Lower leg skin (tissue), 3 donors: ENCODE results near the gene MOSPD3.
"Not testable (repeated sequence)": the region's sequence is repeated elsewhere in the genome, so short reads cannot be mapped to it uniquely, and the experiment has no call there.

Experiments used
- POLR2A ChIP-seq, 2 donors: fragments of 450-650 bp; IDR thresholded peaks; one replicate each; pipeline ENCODE4 v1.6.1; 2016 to 2017; ENCODE audit warnings: antibody characterized with exemption in 2 of 2, mild to moderate bottlenecking in 1 of 2, moderate library complexity in 1 of 2
- TF ChIP-seq, protein P1 (sequence below), 3 donors: fragments of 450-650 bp; IDR thresholded peaks; one replicate each; pipeline ENCODE4 v1.5.1; 2016; ENCODE audit warnings: antibody characterized with exemption in 3 of 3, mild to moderate bottlenecking in 3 of 3, moderate library complexity in 2 of 3

DNA sequence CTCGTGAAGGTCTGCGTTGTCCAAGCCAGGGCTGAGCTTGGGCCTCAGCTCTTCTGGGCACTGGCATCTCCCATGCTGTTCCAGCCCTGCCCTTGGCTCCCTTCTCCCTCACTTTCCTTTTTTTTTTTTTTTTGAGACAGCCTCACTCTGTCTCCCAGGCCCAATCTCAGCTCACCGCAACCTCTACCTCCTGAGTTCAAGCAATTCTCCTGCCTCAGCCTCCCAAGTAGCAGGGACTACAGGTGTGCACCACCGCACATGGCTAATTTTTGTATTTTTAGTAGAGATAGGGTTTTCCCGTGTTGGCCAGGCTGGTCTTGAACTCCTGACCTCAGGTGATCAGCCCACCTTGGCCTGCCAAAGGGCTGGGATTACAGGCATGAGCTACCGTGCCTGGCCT is 47.9 kb upstream of the MOSPD3 start:
- TF ChIP-seq, protein P1, sequence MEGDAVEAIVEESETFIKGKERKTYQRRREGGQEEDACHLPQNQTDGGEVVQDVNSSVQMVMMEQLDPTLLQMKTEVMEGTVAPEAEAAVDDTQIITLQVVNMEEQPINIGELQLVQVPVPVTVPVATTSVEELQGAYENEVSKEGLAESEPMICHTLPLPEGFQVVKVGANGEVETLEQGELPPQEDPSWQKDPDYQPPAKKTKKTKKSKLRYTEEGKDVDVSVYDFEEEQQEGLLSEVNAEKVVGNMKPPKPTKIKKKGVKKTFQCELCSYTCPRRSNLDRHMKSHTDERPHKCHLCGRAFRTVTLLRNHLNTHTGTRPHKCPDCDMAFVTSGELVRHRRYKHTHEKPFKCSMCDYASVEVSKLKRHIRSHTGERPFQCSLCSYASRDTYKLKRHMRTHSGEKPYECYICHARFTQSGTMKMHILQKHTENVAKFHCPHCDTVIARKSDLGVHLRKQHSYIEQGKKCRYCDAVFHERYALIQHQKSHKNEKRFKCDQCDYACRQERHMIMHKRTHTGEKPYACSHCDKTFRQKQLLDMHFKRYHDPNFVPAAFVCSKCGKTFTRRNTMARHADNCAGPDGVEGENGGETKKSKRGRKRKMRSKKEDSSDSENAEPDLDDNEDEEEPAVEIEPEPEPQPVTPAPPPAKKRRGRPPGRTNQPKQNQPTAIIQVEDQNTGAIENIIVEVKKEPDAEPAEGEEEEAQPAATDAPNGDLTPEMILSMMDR (IDR thresholded peaks at IDR 0.05): not testable (repeated sequence)
- not testable (repeated sequence) for TF ChIP-seq POLR2A (IDR thresholded peaks at IDR 0.05)
